Posterior cingulate gyrus (tissue), 11 donors: Measurements from ENCODE around the gene PHLDB3.
"Not testable (repeated sequence)": the region's sequence is repeated elsewhere in the genome, so short reads cannot be mapped to it uniquely, and the experiment has no call there.

ENCODE experiments used
- DNase-seq, 10 donors: peaks; one replicate each; pipeline versions ENCODE4 v3.0.0 to v3.0.0-alpha.2; 2020 to 2021; ENCODE audit warnings: mixed read lengths in 3 of 10
- intact Hi-C: fragments of 100-400 bp; cut with DNase I; formaldehyde crosslinking; loops from one replicate; pipeline ENCODE4 v1.15.1; 2023

Gene PHLDB3

GRCh38 chr19:43454031-43454430 is 50.5 kb downstream of the PHLDB3 start:
- intact Hi-C loops = no loop called here
- no peak for DNase-seq

- no peak for DNase-seq
- intact Hi-C loops = no loop called here
Measured at GRCh38 chr19:43452582-43452981, 52.0 kb downstream of the PHLDB3 start.

DNA sequence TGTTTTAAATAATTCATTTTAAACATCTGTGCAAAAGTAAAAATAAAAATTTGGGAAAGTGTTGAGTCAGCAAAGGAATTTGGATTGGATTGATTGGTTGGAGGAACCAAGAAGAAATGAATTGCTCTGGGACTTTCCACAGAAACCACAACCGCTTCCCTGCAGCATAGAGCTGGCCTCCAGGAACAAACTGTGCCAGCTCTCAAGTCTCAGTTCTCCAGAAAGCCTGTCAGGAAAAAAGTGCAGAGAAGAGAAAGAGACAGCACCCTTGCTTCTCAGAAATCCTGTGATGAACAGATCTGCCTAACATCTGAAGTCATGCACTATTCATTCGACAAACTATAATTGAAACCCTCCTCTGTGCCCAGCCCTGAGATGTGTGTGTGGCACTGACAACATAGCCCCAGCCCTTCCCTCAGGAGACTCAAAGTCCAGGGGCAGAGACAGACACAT is 54.0 kb downstream of the PHLDB3 start:
- peak in 2 of 10 donors; percentile 14 to 15 for DNase-seq
- intact Hi-C loops = no loop called here

DNA sequence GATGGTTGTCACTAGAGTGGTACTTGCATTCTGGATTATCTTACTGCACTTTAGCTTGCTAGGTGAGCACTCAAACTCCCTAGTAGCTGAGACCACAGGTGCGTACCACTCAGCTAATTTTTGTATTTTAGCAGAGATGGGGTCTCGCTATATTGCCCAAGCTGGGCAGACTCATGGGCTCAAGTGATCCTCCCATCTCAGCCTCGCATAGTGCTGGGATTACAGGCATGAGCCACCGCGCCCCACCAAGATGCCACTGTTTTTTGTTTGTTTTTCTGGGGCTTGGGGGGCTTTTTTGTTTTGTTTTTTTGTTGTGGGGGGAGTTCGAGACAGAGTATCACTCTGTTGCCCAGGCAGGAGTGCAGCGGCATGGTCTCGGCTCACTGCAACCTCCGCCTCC is 56.9 kb downstream of the PHLDB3 start:
- intact Hi-C loops = loop anchor here (1.0 to 5.0 kb wide), 2 partner anchors 55 to 72 kb away; partner anchors contain the start of gene PHLDB3
- peak in 1 of 10 donors; percentile 7 for DNase-seq

DNA sequence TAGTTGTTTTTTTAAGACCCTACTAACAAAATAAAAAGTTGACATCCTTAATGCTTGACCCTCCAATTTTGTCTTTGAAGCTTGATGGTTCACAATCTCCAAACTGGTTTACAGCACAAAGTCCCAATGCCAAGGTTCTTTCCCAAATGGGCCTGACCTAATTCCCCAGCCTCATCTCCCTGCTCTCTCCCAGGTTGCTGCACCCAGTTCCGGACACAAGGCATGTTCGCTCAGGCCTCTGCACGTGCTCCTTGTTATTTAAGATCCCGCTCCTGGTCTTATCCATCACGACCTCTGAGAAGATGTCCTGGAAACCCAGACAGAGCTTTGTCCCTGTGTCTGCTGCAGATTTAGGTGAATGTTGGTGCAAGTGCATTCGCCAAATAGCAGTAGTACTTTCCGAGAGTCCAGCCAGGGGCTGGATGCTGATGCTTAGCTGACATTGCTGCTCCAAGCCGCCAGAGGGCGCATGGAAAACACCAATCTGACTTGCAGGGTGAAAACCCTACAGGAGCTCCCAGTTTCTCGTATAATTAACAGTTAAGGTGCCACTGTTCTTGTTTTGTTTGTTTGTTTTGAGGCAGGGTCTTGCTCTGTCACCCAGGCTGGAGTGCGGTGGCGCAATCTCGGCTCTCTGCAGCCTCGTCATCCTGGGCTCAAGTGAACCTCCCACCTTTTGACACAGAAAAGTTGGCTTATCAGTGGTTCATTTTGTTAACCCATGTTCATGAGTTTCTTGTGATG is 57.6 kb downstream of the PHLDB3 start:
- peak; percentile 65 to 98 (median 84) for DNase-seq
- intact Hi-C loops = loop anchor here (1.0 to 5.0 kb wide), 2 partner anchors 55 to 72 kb away; partner anchors contain the start of gene PHLDB3

GRCh38 chr19:43445426-43445825 is 59.1 kb downstream of the PHLDB3 start:
- no peak for DNase-seq
- intact Hi-C loops = loop anchor here (5.0 kb wide), 1 partner anchor 57 kb away; the partner anchor contains the start of gene PHLDB3

- no peak for DNase-seq
- intact Hi-C loops = loop anchor here (5.0 kb wide), 1 partner anchor 58 kb away; the partner anchor contains the start of gene PHLDB3
Measured at GRCh38 chr19:43444531-43445287, 59.8 kb downstream of the PHLDB3 start.

- intact Hi-C loops, DNase-seq: not testable (repeated sequence)
Measured at GRCh38 chr19:43444091-43444490, 60.5 kb downstream of the PHLDB3 start.

DNA sequence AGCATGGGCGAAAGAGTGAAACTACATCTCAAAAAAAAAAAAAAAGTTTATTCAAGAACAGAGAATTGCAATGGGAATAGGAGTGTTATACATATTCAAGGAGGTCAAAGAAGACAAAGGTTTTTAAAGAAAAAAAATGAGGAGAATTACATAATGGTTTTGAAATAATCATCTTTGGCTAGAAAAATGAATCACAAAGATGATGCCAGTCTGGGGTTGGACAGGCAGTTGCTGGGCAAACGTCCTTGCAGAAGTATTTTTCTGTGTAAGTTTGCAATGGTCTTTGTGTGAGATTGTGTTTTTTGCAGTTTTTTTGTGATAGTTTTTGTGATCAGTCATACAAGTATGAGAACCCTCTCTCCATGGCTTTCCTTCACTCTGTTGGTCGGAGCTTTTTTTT is 62.8 kb downstream of the PHLDB3 start:
- no peak for DNase-seq
- intact Hi-C loops = no loop called here

- DNase-seq = no peak
- intact Hi-C loops = no loop called here
Measured at GRCh38 chr19:43439709-43440063, 64.9 kb downstream of the PHLDB3 start.

DNA sequence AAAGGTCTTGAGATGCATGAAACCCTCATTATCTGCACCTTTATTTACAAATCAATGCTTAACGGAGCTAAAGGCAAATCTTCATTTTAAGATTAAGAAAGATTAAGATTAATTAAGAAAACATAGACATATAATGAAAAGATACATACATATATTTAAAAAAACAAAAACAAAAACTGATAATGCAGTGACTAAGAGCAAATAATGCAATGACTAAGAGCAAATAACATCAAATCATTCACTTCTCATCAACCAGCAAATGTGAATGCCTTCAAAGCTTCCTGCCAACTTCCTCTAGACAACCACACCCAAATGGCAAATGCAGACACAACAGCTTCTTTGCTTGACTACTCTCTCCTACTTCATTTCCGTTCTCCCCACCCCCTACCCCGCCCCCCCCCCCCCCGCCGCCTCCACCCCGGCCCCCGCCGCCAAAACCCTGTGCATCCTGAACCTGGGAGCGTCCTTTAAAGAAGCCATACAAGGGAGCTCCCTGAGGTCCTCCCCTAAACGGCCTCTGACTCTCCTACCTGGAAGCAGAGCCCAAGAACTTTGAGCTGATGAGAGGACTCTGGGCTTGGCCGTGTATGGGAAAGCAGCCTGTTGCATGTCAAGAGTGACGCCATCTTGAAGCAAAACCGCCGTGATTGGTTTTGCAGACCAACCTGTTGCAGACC is 65.4 kb downstream of the PHLDB3 start:
- no peak for DNase-seq
- intact Hi-C loops = no loop called here

GRCh38 chr19:43438291-43439031 is 66.1 kb downstream of the PHLDB3 start:
- intact Hi-C loops = no loop called here
- peak in 2 of 10 donors; percentile 57 for DNase-seq

DNA sequence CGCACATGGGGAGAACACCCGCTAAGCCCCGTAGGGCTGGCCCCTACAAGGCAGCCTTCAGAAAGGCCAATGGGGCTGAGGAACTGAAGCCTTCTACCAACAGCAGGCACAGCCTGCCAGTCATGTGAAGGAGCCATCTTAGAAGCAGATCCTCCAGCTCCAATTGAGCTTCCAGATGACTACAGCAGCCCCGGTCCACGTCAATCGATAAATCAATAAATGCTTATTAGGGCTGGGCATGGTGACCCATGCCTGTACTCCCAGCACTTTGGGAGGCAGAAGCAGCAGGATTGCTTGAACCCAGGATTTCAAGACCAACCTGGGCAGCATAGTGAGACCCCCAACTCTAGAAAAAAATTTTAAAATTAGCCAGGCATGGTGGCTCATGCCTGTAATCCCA is 66.8 kb downstream of the PHLDB3 start:
- intact Hi-C loops = no loop called here
- peak in 1 of 10 donors; percentile 19 for DNase-seq

DNA sequence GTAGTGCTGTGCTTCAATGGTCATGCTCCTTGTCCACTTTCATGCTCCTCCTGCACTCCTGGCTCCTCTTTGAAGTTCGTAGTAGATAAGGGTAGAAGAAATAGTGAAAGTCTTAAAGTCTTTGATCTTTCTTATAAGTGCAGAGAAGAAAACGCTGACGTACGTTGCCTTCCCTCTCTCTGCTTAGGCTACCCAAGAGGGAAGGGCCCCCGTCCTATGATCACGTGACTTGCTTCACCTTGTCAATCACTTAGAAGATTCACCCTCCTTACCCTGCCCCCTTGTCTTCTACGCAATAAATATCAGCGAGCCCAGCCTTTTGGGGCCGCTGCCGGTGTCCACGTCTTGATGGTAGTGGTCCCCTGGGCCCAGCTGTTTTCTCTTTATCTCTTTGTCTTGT is 67.3 kb downstream of the PHLDB3 start:
- DNase-seq, intact Hi-C loops: not testable (repeated sequence)

- intact Hi-C loops = no loop called here
- no peak for DNase-seq
Measured at GRCh38 chr19:43435775-43436174, 68.8 kb downstream of the PHLDB3 start.

DNA sequence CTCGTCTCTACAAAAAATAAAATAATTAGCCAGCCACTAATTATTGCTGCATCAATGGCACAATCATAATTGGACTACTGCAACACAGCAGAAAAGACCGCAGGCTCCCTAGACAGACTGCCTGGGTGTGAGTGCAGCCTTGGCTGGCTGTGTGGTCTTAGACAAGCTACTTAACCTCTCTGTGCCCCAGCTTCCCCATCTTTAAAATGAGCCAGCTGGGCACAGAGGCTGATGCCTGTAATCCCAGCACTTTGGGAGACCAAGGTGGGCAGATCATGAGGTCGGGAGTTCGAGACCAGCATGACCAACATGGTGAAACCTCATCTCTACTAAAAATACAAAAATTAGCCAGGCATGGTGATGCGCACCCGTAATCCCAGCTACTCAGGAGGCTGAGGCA is 70.9 kb downstream of the PHLDB3 start:
- no peak for DNase-seq
- intact Hi-C loops = no loop called here

DNA sequence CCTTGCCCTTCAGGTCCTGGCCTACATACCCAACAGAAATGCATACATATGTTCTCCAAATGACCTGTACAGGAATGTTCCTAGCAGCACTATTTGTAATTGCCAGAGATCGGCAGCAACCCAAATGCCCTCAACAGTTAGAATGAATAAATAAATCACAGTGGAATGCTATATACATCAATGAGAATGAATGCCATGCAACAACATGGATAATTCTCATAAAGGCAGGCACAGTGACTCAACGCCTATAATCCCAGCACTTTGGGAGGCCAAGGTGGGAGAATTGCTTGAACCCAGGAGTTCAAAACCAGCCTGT is 71.2 kb downstream of the PHLDB3 start:
- no peak for DNase-seq
- intact Hi-C loops = no loop called here

- intact Hi-C loops = no loop called here
- peak in 1 of 10 donors; percentile 47 for DNase-seq
Measured at GRCh38 chr19:43430976-43431375, 73.6 kb downstream of the PHLDB3 start.

DNA sequence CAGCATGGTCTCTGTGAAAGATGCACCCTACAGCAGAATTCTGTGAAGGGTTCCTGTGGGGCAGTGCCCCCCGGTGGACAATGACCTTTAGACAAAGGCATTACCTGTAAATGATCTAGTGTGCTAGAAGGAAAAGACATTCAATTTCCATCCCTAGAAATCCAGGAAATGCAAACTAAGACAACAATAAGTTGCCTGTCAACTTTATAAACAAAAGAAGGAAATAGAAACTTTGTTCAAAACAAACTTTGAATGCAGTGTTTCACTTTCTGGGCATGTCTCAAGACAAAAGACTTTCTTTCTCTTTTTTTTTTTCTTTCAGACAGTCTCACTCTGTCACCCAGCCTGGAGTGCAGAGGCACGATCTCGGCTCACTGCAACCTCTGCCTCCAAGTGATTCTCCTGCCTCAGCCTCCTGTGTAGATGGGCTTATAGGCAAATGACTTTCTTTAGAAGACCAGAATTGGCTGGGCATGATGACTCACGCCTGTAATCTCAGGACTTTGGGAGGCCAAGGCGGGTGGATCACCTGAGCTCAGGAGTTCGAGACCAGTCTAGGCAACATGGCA is 74.3 kb downstream of the PHLDB3 start:
- DNase-seq = peak in 1 of 10 donors; percentile 17
- intact Hi-C loops = no loop called here

DNA sequence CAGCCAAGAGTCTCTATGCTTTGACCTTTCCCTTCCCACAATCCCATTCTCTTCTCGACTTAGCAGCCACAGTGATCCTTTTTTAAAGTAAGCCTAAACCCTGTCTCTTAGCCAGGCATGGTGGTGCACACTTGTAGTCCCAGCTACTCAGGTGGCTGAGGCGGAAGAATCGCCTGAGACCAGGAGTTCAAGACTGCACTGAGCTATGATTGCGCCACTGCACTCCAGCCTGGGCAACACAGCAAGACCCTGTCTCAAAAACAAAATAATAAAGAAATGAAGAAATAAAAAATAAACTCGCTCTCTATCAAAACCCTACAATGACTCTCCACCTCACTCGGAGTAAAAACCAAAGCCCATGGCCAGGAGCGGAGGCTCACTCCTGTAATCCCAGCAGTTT is 75.2 kb downstream of the PHLDB3 start:
- DNase-seq = peak in 1 of 10 donors; percentile 31
- intact Hi-C loops = no loop called here
